ENCODE measurements around the gene S100A6.
A peak's percentile ranks its signal among the peaks of the same experiment; 100 is the strongest.
"Not testable (repeated sequence)": the region's sequence is repeated elsewhere in the genome, so short reads cannot be mapped to it uniquely, and the experiment has no call there.

The S100A6 gene

GRCh38 chr1:153535242-153536011 lies at the start of gene S100A6:
Gene S100A6, minus strand, starts transcription at chr1:153535991. Its CDS starts 652 bp downstream, at chr1:153535339.
- no peak for DNase-seq

GRCh38 chr1:153585006-153585405 lies 49.2 kb upstream of the S100A6 start:
- DNase-seq = no peak

GRCh38 chr1:153583976-153584375 lies 48.2 kb upstream of the S100A6 start:
- DNase-seq = no peak

GRCh38 chr1:153583514-153583913 lies 47.7 kb upstream of the S100A6 start:
- DNase-seq = not testable (repeated sequence)

DNA sequence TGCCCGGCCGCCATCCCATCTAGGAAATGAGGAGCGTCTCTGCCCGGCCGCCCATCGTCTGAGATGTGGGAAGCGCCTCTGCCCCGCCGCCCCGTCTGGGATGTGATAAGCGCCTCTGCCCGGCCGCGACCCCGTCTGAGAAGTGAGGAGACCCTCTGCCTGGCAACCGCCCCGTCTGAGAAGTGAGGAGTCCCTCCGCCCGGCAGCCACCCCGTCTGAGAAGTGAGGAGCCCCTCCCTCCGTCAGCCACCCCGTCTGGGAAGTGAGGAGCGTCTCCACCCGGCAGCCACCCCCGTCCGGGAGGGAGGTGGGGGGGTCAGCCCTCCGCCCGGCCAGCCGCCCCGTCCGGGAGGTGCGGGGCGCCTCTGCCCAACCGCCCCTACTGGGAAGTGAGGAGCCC lies 47.0 kb upstream of the S100A6 start:
- DNase-seq = not testable (repeated sequence)

GRCh38 chr1:153578936-153579335 lies 43.1 kb upstream of the S100A6 start:
- no peak for DNase-seq

DNA sequence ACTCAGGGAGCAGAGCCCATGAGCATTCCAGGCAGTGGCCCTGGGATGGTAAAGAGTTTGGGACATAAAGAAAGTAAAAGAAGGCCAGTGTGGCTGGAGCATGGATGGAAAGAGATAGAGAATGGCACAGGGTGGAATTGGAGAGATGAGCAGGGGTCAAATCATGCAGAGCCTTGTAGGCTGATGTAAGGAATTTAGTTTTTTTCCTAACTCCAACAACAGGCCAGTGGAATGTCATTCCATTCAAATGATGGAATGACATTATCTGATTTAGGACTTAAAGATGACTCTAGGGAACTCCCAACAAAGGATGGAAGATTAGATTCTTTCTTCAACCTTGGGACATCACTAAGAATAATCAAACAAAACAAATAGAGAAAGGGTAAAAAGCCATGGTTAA lies 42.7 kb upstream of the S100A6 start:
- DNase-seq = no peak

DNA sequence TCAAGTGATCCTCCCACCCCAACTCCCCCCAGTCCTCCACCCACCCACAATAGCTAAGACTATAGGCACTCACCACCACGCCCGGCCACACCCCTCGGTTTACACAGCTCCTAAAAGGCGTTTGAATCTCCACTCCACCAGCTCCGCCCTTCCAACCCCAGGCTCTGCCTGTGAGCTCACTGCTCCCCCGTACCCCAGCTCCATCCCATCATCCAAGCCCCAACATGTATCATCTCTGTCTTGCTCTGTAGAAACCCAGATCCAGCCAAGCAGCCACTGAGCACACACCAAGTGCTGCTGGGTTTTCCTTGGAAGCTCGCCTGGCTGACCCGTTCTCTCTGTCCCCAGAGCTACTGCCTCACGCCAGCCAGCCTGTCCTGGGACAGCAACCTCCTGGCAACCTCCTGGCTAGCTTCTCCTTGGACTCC lies 41.8 kb upstream of the S100A6 start:
- no peak for DNase-seq

GRCh38 chr1:153577138-153577537 lies 41.3 kb upstream of the S100A6 start:
- DNase-seq = no peak

DNA sequence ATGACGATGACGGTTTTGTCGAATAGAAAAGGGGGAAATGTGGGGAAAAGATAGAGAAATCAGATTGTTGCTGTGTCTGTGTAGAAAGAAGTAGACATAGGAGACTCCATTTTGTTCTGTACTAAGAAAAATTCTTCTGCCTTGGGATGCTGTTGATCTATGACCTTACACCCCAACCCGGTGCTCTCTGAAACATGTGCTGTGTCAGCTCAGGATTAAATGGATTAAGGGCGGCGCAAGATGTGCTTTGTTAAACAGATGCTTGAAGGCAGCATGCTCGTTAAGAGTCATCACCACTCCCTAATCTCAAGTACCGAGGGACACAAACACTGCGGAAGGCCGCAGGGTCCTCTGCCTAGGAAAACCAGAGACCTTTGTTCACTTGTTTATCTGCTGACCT lies 39.7 kb upstream of the S100A6 start:
- not testable (repeated sequence) for DNase-seq

DNA sequence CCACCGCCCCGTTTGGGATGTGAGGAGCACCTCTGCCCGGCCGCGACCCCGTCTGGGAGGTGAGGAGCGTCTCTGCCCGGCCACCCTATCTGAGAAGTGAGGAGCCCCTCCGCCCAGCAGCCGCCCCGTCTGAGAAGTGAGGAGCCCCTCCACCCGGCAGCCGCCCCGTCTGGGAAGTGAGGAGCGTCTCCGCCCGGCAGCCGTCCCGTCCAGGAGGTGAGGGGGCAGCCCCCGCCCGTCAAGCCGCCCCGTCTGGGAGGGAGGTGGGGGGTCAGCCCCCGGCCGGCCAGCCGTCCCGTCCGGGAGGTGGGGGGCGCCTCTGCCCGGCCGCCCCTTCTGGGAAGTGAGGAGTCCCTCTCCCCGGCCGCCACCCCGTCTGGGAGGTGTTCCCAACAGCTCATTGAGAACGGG lies 39.3 kb upstream of the S100A6 start:
- DNase-seq = not testable (repeated sequence)

- no peak for DNase-seq
Observed at GRCh38 chr1:153573351-153573750, 37.6 kb upstream of the S100A6 start.

DNA sequence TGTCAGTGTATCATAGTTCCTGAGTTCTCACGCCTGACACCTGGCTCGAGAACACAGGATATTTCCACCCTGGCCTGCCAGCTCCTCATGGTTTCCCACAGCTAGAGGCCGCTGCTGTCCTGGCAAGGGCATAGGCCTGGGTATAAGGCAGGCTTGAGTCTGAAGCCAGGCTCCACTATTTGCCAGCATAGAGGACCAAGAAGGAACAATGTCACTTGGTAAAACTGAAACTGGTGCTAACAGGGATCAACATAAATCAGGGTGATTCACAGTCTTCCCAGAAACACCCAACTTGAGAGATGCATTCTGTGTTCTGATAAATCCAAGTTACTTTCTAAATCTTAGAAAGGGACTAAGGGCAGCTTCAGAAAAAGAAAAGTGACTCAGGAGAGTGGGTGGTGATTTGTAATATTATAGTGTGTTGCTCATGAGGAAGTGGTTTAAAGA lies 36.8 kb upstream of the S100A6 start:
- DNase-seq = peak; percentile 70

DNA sequence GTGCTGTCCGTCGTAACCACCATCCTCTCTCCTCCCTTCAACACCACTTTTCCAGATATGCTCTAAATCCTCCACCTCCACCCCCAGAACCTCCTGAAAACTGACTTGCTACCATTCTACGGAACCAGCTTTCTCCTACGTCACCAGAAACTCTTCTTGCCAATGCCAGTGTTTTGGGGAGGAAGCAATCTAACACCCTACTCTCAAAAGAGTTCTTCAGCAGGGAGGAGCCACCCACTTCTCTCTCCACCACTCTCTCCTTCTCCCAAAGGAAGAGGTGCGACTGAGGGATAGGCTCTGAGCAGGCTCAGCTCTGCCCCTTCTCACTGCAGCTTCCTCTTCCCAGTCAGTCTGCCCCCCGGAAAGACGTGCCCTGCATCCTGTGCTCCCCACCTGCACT lies 35.9 kb upstream of the S100A6 start:
- DNase-seq = no peak

DNA sequence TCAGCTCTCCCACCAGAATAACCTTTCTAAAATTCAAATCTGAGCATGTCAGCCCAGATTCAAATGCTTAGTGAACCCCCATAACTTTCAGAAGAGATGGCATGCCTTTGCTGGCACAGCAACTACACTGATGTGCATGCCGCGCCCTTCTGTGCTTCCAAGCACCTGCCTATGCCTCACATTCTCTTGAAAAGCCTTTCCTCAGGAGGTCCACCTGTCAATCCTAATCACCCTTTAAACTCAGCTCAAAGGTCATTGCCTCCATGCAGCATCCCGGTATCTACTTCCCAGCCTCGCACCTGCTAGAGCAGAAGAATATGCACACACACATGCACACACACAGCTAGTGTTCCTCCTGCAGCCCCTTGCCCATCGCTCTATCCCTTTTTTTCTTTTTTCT lies 35.1 kb upstream of the S100A6 start:
- no peak for DNase-seq

GRCh38 chr1:153569465-153569864 lies 33.7 kb upstream of the S100A6 start:
- DNase-seq = no peak

GRCh38 chr1:153568367-153569099 lies 32.7 kb upstream of the S100A6 start:
- DNase-seq = peak; percentile 71

DNA sequence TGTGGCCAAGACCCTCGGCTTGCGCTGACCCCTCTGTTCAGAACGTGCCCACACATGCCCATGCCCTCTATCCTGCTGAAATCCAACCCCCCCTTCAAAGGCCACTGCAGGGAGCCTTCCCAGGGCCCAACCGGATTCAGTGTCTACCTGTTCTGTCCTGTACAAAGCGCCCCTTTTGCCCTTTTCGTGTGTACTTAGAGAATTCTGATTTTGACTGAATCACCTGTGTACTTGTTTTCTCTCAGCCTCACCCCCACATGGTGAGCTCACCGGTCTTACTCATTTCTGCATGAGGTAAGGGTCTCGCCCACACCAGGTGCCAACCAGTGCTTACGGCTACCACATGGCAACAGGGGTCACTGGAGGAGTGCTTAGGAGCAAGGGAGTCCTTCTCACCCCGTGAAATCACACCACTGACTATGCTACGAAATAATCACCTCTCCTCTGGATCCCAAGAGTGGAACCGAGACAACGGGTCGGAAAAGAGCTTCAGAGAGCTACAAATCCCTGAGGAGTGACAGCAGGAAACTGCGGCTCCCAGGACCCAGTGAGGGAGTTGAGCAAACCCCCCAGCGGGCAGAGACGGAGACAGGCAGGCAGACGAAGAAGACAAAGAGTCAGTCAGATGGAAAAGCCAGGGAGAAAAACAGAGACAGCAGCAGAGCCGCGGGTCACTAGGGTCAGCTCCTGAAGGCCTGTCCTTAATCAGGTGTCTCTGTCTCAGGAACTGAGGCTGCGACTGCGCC lies 32.0 kb upstream of the S100A6 start:
- no peak for DNase-seq

GRCh38 chr1:153566414-153567371 lies 30.9 kb upstream of the S100A6 start:
- peak; percentile 3 for DNase-seq

DNA sequence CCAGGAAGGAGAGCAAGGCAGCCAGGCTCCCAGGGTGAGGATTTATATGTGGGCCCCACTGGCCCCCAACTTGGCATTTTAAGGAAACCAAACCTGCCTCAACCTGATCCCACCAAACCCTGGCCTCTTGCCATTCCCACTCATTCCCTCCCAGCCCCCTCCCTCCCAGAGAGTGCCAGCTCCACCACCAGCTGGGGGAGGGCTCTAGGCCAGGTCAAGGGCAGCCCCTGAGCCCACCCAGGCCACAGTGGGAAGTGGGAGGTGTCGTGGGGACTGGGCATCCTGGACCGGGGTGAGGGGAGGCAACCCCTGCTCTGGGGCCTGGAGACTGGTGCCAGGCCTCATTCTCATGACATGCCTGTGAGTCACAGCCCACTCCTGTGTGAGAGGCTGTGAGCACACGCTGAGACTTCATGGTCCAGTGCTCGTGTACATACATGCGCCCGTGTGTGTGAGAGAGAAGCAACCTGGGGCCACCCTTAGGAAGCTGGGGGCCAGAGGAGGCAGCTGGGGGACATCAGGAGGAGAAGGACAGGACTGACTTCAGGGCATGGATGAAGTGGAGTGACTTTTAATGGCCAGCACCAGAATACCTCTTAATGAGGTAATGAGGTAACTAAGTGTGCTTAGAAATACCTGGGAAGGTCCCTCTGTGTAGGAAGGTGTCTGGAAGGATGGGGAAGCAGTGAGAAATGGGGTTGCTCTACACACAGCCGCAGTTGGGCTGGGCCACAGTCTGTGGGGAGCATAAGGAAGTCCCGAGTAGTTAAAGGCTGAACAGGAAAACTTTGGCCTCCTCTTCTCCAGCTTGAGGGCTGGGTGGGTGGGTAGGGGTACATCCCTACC lies 30.0 kb upstream of the S100A6 start, which contains the start of gene S100A2:
TSS of gene S100A2 (minus strand) at position 316 of the 846 bp plus-strand sequence. CDS start 1,967 bp downstream, outside the sequence.
- DNase-seq = no peak

DNA sequence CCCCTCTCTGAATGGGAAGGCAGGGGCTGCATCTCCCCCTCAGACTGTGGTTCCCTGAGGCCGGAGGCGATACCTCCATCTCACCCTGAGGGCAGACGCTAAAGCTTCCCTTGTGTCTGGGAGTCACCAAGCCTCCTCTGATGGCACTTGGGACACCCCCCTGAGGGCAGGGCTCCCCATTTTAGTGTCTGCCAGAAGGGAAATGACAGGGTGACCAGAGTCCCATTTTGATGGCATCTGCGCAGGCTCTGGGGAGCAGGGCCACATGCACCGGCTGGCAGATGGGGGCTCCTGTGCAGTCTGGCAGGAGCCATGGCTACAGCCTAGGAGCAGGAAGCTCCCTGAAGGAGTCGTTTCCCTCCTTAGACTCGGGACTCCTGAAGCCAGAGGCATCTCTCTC lies 28.2 kb upstream of the S100A6 start:
- no peak for DNase-seq

Measured in NCI-H774 (cell line).